RPMI8226 (cell line): Measurements from ENCODE around the gene ATF3.

Source experiments
- DNase-seq: peaks from one replicate; pipeline ENCODE4 v3.0.0-alpha.2; 2015

ATF3 gene

GRCh38 chr1:212608392-212608958 lies at the start of gene ATF3:
Gene ATF3, plus strand, starts transcription at chr1:212608761. Its CDS starts 6,261 bp downstream, at chr1:212615022.
- peak; percentile 99 for DNase-seq

- DNase-seq: no peak
Observed at GRCh38 chr1:212559929-212560328, 48.6 kb upstream of the ATF3 start.

GRCh38 chr1:212560933-212561460 lies 47.6 kb upstream of the ATF3 start:
- DNase-seq: peak; percentile 1

GRCh38 chr1:212561501-212561931 lies 47.0 kb upstream of the ATF3 start:
- DNase-seq: peak; percentile 0

- peak; percentile 1 for DNase-seq
Observed at GRCh38 chr1:212562771-212563170, 45.8 kb upstream of the ATF3 start.

- DNase-seq: no peak
Observed at GRCh38 chr1:212565079-212565478, 43.5 kb upstream of the ATF3 start.

- no peak for DNase-seq
Observed at GRCh38 chr1:212565571-212566305, 42.8 kb upstream of the ATF3 start.

GRCh38 chr1:212566522-212567479 lies 41.8 kb upstream of the ATF3 start:
- peak; percentile 91 for DNase-seq

- DNase-seq: peak; percentile 1
Observed at GRCh38 chr1:212567638-212568037, 40.9 kb upstream of the ATF3 start.

- no peak for DNase-seq
Observed at GRCh38 chr1:212568978-212569537, 39.5 kb upstream of the ATF3 start.

GRCh38 chr1:212574732-212575131 lies 33.8 kb upstream of the ATF3 start:
- DNase-seq: no peak

- DNase-seq: no peak
Observed at GRCh38 chr1:212575333-212575732, 33.2 kb upstream of the ATF3 start.

GRCh38 chr1:212578041-212578440 lies 30.5 kb upstream of the ATF3 start:
- DNase-seq: no peak

- no peak for DNase-seq
Observed at GRCh38 chr1:212581034-212581433, 27.5 kb upstream of the ATF3 start.

- no peak for DNase-seq
Observed at GRCh38 chr1:212582291-212582690, 26.3 kb upstream of the ATF3 start.

- DNase-seq: no peak
Observed at GRCh38 chr1:212582808-212583615, 25.5 kb upstream of the ATF3 start.

GRCh38 chr1:212583643-212584042 lies 24.9 kb upstream of the ATF3 start:
- DNase-seq: no peak

- DNase-seq: no peak
Observed at GRCh38 chr1:212584092-212584886, 24.3 kb upstream of the ATF3 start.

GRCh38 chr1:212585210-212585609 lies 23.4 kb upstream of the ATF3 start:
- DNase-seq: no peak

GRCh38 chr1:212586206-212587015 lies 22.1 kb upstream of the ATF3 start:
- peak; percentile 82 for DNase-seq
